Astrocyte of the cerebellum (primary cell): ENCODE measurements around the gene LGMN.
"Not testable (repeated sequence)": the region's sequence is repeated elsewhere in the genome, so short reads cannot be mapped to it uniquely, and the experiment has no call there.

Experiments
- DNase-seq: peaks from one replicate; pipeline ENCODE4 v3.0.0-alpha.2; 2011; ENCODE audit warnings: low read depth
- H3K4me3 ChIP-seq: 2 replicates; pipeline ENCODE4 v1.5.1; 2011; ENCODE audit warnings: mild to moderate bottlenecking, low read depth, low read length, moderate library complexity
- in situ Hi-C: cut with HindIII; loops from 2 replicates; pipeline ENCODE4 v1.10.0; 2017; ENCODE audit warnings: low sequenced_read_pairs
- TF ChIP-seq, protein P1 (sequence below): IDR thresholded peaks from 2 replicates; pipeline ENCODE4 v1.5.1; 2012; ENCODE audit warnings: low read length, low read depth, moderate library complexity, mild to moderate bottlenecking; ENCODE audit errors: missing control alignments

The LGMN gene

DNA sequence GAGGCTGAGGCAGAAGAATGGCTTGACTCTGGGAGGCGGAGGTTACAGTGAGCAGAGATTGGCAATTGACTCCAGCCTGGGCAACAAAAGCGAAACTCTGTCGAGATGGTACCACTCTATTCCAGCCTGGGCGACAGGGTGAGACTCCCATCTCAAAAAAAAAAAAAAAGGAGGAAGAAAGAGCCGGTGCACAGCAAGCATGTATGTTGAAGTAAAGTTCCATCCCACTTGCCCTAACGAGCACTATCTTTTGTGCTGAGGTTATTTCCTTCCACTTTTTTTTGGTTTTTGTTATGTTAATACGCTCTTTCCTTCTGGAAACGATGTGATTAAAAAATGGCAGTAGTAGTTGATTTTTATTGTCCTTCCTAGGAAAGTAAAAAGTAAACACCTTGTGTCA, 26.1 kb upstream of the LGMN start:
- no peak for DNase-seq
- H3K4me3 ChIP-seq: no peak overlapping the region
- in situ Hi-C loops: no loop called here
- TF ChIP-seq, protein P1, sequence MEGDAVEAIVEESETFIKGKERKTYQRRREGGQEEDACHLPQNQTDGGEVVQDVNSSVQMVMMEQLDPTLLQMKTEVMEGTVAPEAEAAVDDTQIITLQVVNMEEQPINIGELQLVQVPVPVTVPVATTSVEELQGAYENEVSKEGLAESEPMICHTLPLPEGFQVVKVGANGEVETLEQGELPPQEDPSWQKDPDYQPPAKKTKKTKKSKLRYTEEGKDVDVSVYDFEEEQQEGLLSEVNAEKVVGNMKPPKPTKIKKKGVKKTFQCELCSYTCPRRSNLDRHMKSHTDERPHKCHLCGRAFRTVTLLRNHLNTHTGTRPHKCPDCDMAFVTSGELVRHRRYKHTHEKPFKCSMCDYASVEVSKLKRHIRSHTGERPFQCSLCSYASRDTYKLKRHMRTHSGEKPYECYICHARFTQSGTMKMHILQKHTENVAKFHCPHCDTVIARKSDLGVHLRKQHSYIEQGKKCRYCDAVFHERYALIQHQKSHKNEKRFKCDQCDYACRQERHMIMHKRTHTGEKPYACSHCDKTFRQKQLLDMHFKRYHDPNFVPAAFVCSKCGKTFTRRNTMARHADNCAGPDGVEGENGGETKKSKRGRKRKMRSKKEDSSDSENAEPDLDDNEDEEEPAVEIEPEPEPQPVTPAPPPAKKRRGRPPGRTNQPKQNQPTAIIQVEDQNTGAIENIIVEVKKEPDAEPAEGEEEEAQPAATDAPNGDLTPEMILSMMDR: no peak

DNA sequence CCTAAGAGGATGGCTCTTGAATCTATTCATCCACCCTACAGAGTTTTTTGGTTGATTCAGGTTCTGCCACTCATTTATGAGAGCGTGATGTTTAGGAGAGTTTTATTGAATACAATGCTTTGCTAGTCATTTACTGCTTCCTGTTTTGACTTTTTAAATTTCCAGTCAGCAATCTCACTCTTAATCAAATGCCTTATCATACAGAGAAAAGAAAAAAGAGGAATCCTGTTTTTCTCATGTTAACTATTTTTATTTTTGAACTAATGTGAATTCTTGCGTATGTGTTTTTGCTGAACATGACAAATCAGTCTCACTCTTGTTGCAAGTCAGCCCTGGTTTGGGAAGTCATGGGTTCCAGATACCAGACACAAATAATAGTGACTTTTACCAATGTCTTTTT, 22.1 kb upstream of the LGMN start:
- no peak for DNase-seq
- TF ChIP-seq, protein P1: no peak
- no peak overlapping the region for H3K4me3 ChIP-seq
- in situ Hi-C loops: no loop called here

DNA sequence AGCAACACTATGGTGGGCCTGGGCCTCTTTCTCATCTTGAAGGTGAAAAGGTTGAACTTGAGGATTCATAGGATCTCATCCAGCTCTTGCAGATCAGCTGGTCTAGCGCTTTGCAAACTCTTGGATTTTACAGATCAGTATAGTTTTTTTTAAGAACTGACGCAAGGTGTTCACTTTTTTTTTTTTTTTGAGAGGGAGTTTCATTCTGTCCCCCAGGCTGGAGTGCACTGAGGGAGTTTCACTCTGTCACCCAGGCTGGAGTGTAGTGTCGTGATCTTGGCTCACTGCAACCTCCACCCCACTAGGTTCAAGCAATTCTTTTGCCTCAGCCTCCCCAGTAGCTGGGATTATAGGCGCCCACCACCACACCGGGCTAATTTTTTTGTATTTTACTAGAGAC, 20.4 kb upstream of the LGMN start:
- in situ Hi-C loops: no loop called here
- no peak for DNase-seq
- TF ChIP-seq, protein P1: no peak
- H3K4me3 ChIP-seq: no peak overlapping the region

DNA sequence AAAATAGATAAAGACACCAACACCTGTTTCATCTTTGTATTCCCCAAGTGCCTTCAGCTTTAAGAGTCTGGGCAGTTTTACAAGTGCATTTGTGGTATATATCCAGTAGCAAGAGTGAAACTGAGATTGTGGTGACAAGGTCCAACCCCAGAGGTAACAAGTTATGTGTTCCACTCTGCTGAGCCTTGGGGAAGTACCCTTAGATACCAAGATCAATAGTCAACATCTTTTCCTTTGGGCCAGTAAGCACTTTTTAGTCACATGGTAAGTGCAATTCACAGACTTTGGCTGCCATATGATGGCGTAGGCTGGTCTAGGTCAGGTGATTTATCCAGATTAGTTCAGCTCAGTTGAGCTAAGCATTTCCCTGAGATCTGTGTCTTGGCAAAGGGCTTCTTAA, 19.8 kb upstream of the LGMN start:
- H3K4me3 ChIP-seq, DNase-seq, in situ Hi-C loops: not testable (repeated sequence)

DNA sequence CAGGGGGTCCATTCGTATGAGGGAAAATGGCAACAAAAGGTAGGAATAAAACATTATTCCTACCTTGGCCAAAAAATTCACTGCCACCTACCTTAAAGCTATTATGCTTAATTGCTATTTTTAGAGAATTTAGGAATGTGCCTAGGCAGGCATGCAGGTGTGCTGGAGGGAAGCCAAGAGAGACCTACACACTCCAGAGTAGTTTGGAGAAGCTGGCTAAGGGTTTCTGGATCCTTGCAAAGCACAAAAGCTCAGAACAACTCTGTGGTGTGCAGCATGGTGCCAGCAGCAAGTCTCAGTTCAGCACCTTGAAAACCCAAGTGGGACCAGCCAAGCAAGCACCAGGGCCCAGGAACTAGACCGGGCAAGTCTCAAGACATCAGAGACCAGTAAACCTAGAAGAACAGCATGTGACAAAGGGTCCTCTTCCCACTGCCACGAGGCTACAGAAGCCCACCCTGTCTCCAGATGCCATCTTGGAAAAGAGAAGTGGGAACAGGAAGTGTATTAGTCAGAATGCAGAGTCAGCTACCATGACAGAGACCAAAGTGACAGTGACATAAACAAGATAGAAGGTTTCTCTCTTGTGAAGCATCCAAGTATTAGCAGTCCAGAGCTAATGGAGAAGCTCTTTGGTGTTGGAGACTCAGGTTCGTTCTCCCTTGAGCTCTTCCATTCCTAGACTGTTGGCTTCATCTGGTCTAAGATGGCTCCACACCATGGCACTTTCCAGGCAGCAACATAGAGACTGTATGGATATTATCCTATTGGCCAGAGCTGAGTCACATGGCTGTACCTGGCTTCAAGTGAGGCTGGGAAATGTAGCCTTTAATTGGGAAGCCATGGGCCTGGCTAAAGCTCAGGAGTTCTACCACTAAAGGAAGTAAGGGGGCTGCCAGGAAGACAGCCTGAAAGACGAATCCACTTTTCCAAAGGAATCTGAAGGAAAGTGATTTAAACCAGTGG, 15.5 kb upstream of the LGMN start:
- in situ Hi-C loops, DNase-seq, H3K4me3 ChIP-seq: not testable (repeated sequence)

DNA sequence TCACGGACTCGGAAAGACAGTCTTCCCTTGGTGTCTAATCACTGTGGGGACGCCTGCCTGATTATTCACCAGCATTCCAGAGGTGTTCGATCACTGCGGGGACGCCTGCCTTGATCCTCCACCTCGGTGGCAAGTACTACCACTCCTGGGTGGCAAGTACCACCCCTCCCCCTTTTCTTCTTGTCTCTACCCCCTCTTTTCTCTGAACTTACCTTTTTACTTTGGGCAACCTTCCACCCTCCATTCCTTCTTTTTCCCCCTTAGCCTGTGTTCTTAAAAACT, 12.0 kb upstream of the LGMN start:
- in situ Hi-C loops: no loop called here
- no peak for DNase-seq

DNA sequence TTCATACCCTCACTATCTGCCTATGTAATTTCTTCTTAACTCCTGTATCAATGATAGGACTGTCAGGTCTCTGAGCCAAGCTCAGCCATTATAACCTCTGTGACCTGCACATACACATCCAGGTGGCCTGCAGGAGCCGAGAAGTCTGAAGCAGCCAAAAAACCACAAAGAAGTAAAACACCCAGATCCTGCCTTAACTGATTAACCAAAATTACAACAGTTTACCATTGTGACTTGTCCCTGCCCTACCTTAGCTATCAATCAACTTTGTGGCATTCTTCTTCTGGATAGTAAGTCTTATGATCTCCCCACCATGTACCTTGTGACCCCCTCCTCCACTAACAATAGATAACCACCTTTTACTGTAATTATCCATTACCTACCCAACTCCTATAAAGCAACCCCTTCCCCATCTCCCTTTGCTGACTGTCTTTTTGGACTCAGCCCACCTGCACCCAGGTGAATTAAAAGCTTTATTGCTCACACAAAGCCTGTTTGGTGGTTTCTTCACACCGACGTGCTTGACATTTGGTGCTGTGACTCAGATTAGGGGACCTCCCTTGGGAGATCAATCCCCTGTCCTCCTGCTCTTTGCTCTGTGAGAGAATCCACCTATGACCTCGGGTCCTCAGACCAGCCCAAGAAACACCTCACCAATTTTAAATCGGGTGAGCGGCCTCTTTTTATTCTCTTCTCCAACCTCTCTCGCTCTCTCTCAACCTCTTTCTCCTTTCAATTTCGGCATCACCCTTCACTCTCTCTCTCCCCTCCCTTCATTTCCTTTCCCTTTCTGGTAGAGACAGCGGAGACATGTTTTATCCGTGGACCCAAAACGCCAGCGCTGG, 11.5 kb upstream of the LGMN start:
- TF ChIP-seq, protein P1: no peak
- no peak overlapping the region for H3K4me3 ChIP-seq
- in situ Hi-C loops: no loop called here
- DNase-seq: no peak

More for the DNA sequence above, 12.0 kb upstream of the LGMN start:
- TF ChIP-seq, protein P1: no peak
- no peak overlapping the region for H3K4me3 ChIP-seq
